Right ventricle myocardium inferior (tissue), 1 donor: ENCODE measurements around the gene PSMC3. TPM values are rescaled to one million over a fixed set of nuclear protein-coding genes. Genes with fewer than 3 reads are reported as not detected.

Experiments used
- microRNA-seq: library from miRNA; unstranded; fragments of <30 nt; microRNA quantifications from one replicate; pipeline ENCODE4 v1.2.0, GENCODE V29; 2020
- total RNA-seq: library from RNA; stranded (reverse); fragmentation: NEBNext Ultra II Directional; extraction: Animal tissue kit (Norgen Biotek cat#: 25700); gene quantifications from one replicate; pipeline ENCODE4 v1.2.1, GENCODE V29; 2021
- donor health status: DM: no; HTN: yes; CAD: no; lungs with severe emphysema.

Gene PSMC3
- total RNA-seq, 1 donor from 2014 or later = 160 TPM

Small RNA genes within 50 kb of the gene (microRNA-seq; reads per million reads assigned to microRNA genes)
- not detected for gene MIR4487

Other genes starting within 250 kb of the PSMC3 start
- 45.8 TPM for gene ARFGAP2, start 249.6 kb downstream of the PSMC3 start, total RNA-seq
- gene PACSIN3, start 240.0 kb downstream of the PSMC3 start, total RNA-seq = 177 TPM
- 10.3 TPM for gene DDB2, start 211.5 kb downstream of the PSMC3 start, total RNA-seq
- gene ACP2, start 177.6 kb downstream of the PSMC3 start, total RNA-seq = 21.2 TPM
- 22.3 TPM for gene NR1H3, start 168.4 kb downstream of the PSMC3 start, total RNA-seq
- 40.2 TPM for gene MADD, start 156.3 kb downstream of the PSMC3 start, total RNA-seq
- 2,397 TPM for gene MYBPC3, start 73.7 kb downstream of the PSMC3 start, total RNA-seq
- 14.6 TPM for gene SPI1, start 47.9 kb downstream of the PSMC3 start, total RNA-seq
- 35.0 TPM for gene SLC39A13, start 17.8 kb downstream of the PSMC3 start, total RNA-seq
- gene RAPSN, start 22.7 kb upstream of the PSMC3 start, total RNA-seq = 7.0 TPM
- gene CELF1, start 126.7 kb upstream of the PSMC3 start, total RNA-seq = 96.2 TPM
- gene PTPMT1, start 139.2 kb upstream of the PSMC3 start, total RNA-seq = 22.5 TPM
- 13.1 TPM for gene KBTBD4, start 152.5 kb upstream of the PSMC3 start, total RNA-seq
- gene NDUFS3, start 152.6 kb upstream of the PSMC3 start, total RNA-seq = 342 TPM
- gene FAM180B, start 160.2 kb upstream of the PSMC3 start, total RNA-seq = 0.22 TPM
- gene C1QTNF4, start 168.0 kb upstream of the PSMC3 start, total RNA-seq = 0.24 TPM
- gene MTCH2, start 216.1 kb upstream of the PSMC3 start, total RNA-seq = 103 TPM